IPS-NIHi7 (cell line): ENCODE data around the gene AK8.
"Not testable (repeated sequence)": the region's sequence is repeated elsewhere in the genome, so short reads cannot be mapped to it uniquely, and the experiment has no call there.

Source experiments
- DNase-seq: peaks from one replicate; pipeline ENCODE4 v3.0.0; 2012; ENCODE audit warnings: mixed read lengths; ENCODE audit errors: extremely low spot score

The AK8 gene

GRCh38 chr9:132744881-132745755 lies 133.0 kb downstream of the AK8 start:
- DNase-seq, result peak; percentile 38

- DNase-seq, result peak; percentile 8
These were observed 134.1 kb downstream of the AK8 start for GRCh38 chr9:132743931-132744479.

GRCh38 chr9:132742821-132743311 lies 135.2 kb downstream of the AK8 start:
- peak; percentile 19 for DNase-seq

GRCh38 chr9:132740526-132741309 lies 137.4 kb downstream of the AK8 start:
- no peak for DNase-seq

GRCh38 chr9:132739710-132740310 lies 138.3 kb downstream of the AK8 start:
- DNase-seq, result no peak

- no peak for DNase-seq
These were observed 144.7 kb downstream of the AK8 start for GRCh38 chr9:132733260-132733815.

- no peak for DNase-seq
These were observed 145.5 kb downstream of the AK8 start for GRCh38 chr9:132732326-132733259.

GRCh38 chr9:132731230-132731629 lies 146.9 kb downstream of the AK8 start:
- no peak for DNase-seq

- DNase-seq, result no peak
These were observed 147.7 kb downstream of the AK8 start for GRCh38 chr9:132730054-132731033.

GRCh38 chr9:132729235-132729890 lies 148.7 kb downstream of the AK8 start:
- DNase-seq, result no peak

GRCh38 chr9:132728497-132728896 lies 149.6 kb downstream of the AK8 start:
- DNase-seq, result no peak

GRCh38 chr9:132728071-132728470 lies 150.0 kb downstream of the AK8 start:
- DNase-seq, result no peak

GRCh38 chr9:132726576-132727130 lies 151.4 kb downstream of the AK8 start:
- DNase-seq, result no peak

- no peak for DNase-seq
These were observed 152.8 kb downstream of the AK8 start for GRCh38 chr9:132725306-132725705.

GRCh38 chr9:132723809-132724208 lies 154.3 kb downstream of the AK8 start:
- DNase-seq, result no peak

GRCh38 chr9:132722564-132723065 lies 155.5 kb downstream of the AK8 start:
- DNase-seq, result no peak

GRCh38 chr9:132721661-132722060 lies 156.4 kb downstream of the AK8 start:
- DNase-seq, result no peak

- not testable (repeated sequence) for DNase-seq
These were observed 159.6 kb downstream of the AK8 start for GRCh38 chr9:132718381-132718928.
